Heart left ventricle (tissue), 16 donors: ENCODE data around the gene CELSR1. TPM values are rescaled to one million over a fixed set of nuclear protein-coding genes. Genes with fewer than 3 reads are reported as not detected.

Experiments
- ATAC-seq, 4 donors: fragments of 200-7000 bp; cut with Tn5 transposase; one replicate each; pipeline ENCODE4 v1.9.1; 2020 to 2022; ENCODE audit warnings: moderate library complexity in 4 of 4, mild to moderate bottlenecking in 3 of 4, moderate number of reproducible peaks in 1 of 4
- DNase-seq, 5 donors: peaks; one replicate each; pipeline ENCODE4 v3.0.0-alpha.2; 2020
- H3K27ac ChIP-seq, 12 donors: fragments of 200-600 bp; sonication (generic) in 4 of 12; one replicate each; pipeline versions ENCODE4 v1.5.0 to v1.8.0; 2016 to 2022; ENCODE audit warnings: mild to moderate bottlenecking in 2 of 12
- H3K27me3 ChIP-seq, 9 donors: fragments of 200-600 bp; sonication (generic) in 2 of 9; one replicate each; pipeline versions ENCODE4 v1.5.1 to v1.8.0; 2016 to 2022; ENCODE audit warnings: mild to moderate bottlenecking in 3 of 9
- H3K36me3 ChIP-seq, 9 donors: fragments of 200-600 bp; sonication (generic) in 2 of 9; one replicate each; pipeline versions ENCODE4 v1.5.0 to v1.8.0; 2018 to 2022; ENCODE audit warnings: mild to moderate bottlenecking in 2 of 9
- H3K4me1 ChIP-seq, 12 donors: fragments of 200-600 bp; sonication (generic) in 4 of 12; one replicate each; pipeline versions ENCODE4 v1.5.0 to v1.8.0; 2016 to 2022; ENCODE audit warnings: mild to moderate bottlenecking in 3 of 12
- H3K4me3 ChIP-seq, 12 donors: fragments of 200-600 bp; sonication (generic) in 4 of 12; one replicate each; pipeline versions ENCODE4 v1.5.0 to v1.8.0; 2017 to 2022; ENCODE audit warnings: mild to moderate bottlenecking in 9 of 12, moderate library complexity in 4 of 12
- H3K9me3 ChIP-seq, 12 donors: fragments of 200-600 bp; sonication (generic) in 4 of 12; one replicate each; pipeline versions ENCODE4 v1.5.0 to v1.8.0; 2016 to 2022; ENCODE audit warnings: mild to moderate bottlenecking in 1 of 12
- POLR2A ChIP-seq, 2 donors: fragments of 450-650 bp; IDR thresholded peaks; one replicate each; pipeline ENCODE4 v1.6.1; 2017; ENCODE audit warnings: antibody characterized with exemption in 2 of 2, mild to moderate bottlenecking in 2 of 2, moderate library complexity in 2 of 2
- WGBS, 4 donors: extraction: QIAGEN DNeasy Blood & Tissue Kit in 2 of 4; methylation state at CpG; one replicate each; pipeline versions ENCODE4 v1.1.5 to v1.1.7; 2013 to 2018; 5-methylcytosine and 5-hydroxymethylcytosine counted together
- intact Hi-C, 10 donors: fragments of 100-400 bp; cut with DNase I; formaldehyde crosslinking; loops; one replicate each; pipeline versions ENCODE4 v1.11.1 to v1.14.2; 2022
- polyA plus RNA-seq, 2 donors: library from polyadenylated mRNA; stranded (reverse); fragments of 200-250 nt; gene quantifications; one replicate each; pipeline ENCODE4 v1.2.3, GENCODE V29; 2013
- total RNA-seq, 9 donors: library from RNA; depleted of rRNA in 2 of 9; stranded (reverse); fragments of >200 nt in 2 of 9; fragmentation: NEBNext Ultra II Directional in 3 of 9; extraction: Animal tissue kit (Norgen Biotek cat#: 25700) in 3 of 9; gene quantifications; one replicate each; pipeline versions ENCODE4 v1.1.0 to v1.2.4, GENCODE V29; 2016 to 2023
- TF ChIP-seq, protein P1 (sequence below), 12 donors: fragments of 200-600 bp; sonication (generic) in 4 of 12; IDR thresholded peaks; one replicate each; pipeline versions ENCODE4 v1.5.0 to v1.8.0; 2018 to 2022; ENCODE audit warnings: antibody characterized with exemption in 12 of 12, mild to moderate bottlenecking in 5 of 12
- donor health status: ischemic (EF 13 %, LVEDD 7.1; RV severe dilation, severe dysfunction).
- donor health status: healthy with polysubstance abuse.
- donor health status: DM: no; HTN: yes; CAD: no.
- donor health status: DM: no; HTN: no; CAD: no.
- donor health status: ischemic (EF 25% LVEDD 6.9; RV normal size, moderate dysfunction).
- donor health status: ischemic (EF 25% LVEDD 5.7; RV mildly dilated, moderate dysfunction).
- donor health status: healthy.
- donor health status: DM: yes; HTN: yes; CAD: no.
- donor health status: ischemic (EF 35%, LVEDD 5.7; RV mildly dilated, moderate dysfunction).
- donor health status: nonischemic (EF 11% LVEDD 7.7; RV severe dilation, severe dysfunction).
- donor health status: DM: yes; HTN: yes; CAD: no.
- donor health status: PGD.
- donor health status: ischemic (EF 29% LVEDD 5.4; RV normal size, mild dysfunction).
- donor health status: nonischemic (EF 23%, LVEDD 6.1; RV moderate dilation, normal function).

The CELSR1 gene
- total and polyA plus RNA-seq, 11 donors: 5.9 to 15.8 (median 11.9) TPM

DNA sequence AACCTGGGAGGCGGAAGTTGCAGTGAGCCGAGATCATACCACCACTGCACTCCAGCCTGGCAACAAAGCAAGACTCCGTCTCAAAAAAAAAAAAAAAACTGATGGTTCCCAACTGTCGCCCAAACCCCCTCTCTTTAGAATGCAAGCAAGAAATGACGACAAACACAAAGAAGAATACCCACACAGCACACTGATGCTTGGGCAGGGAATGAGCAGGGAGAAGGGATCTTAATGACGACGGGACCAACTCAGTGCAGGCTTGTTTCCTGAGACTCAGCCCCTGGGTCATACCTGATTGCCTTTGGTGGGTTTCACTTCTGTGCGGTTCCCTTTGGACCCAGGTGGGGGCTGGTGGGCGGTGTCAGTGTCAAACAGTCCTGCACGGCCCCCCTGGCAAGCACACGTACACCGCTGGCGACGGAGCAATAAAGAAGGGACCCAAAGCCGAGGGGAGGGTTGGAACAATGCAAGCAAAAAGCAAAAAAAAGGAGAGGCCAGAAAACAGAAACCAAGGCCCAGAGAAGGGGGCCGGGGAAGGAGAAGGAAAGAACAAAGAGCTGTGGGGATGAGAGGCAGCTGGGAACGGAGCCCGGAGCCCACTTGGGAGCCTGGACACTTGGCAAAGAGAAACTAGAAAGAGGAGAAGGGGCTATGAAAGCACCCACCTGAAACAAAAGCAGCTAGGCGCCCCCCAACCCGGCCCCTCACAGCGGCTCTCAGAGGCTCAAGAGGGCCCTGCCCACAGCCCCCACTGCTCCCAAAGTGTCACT is 99.6 kb downstream of the CELSR1 start:
- no peak overlapping the region for H3K4me3 ChIP-seq
- ATAC-seq (no peak), DNase-seq (no peak)
- TF ChIP-seq, protein P1, sequence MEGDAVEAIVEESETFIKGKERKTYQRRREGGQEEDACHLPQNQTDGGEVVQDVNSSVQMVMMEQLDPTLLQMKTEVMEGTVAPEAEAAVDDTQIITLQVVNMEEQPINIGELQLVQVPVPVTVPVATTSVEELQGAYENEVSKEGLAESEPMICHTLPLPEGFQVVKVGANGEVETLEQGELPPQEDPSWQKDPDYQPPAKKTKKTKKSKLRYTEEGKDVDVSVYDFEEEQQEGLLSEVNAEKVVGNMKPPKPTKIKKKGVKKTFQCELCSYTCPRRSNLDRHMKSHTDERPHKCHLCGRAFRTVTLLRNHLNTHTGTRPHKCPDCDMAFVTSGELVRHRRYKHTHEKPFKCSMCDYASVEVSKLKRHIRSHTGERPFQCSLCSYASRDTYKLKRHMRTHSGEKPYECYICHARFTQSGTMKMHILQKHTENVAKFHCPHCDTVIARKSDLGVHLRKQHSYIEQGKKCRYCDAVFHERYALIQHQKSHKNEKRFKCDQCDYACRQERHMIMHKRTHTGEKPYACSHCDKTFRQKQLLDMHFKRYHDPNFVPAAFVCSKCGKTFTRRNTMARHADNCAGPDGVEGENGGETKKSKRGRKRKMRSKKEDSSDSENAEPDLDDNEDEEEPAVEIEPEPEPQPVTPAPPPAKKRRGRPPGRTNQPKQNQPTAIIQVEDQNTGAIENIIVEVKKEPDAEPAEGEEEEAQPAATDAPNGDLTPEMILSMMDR (IDR thresholded peaks at IDR 0.05): no peak
- TF ChIP-seq POLR2A (IDR thresholded peaks at IDR 0.05): no peak
- H3K4me1 ChIP-seq: no peaks in the 10 kb centered on the region
- no peaks in the 10 kb centered on the region for H3K9me3 ChIP-seq
- H3K27me3 ChIP-seq: no peaks in the 10 kb centered on the region
- WGBS, 4 donors: 71 to 79% (median 76%) methylated on average over 21 of the region's 21 CpGs
- H3K27ac ChIP-seq: no peak overlapping the region
- intact Hi-C loops: no loop called here
- no peaks in the 10 kb centered on the region for H3K36me3 ChIP-seq

DNA sequence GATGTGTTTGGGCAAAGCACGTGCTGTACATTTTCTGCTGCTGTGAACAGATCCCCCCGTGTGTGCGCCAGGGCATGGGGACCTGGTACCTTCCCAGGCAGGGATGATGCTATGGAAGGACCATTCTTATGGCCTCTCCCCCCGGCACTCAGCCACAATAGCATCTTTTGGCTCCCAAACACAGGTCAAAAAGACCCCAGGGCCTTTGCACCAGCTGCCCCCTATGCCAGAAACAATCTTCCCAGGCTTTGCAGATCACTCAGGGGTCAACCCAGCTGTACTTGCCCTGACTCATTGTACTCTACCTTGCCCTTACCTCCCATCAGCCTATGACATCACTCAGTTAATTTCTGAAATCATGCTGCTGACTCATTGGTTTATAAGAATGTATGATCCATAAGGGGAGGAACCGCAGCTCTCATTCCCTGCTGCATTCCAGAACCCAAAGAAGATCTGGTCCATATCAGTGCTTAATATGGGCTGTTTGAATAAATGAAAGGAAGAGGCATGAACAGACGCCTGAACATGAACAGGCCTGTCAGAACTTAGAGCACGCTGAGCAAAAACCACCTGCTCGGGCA is 100.7 kb downstream of the CELSR1 start:
- WGBS, 4 donors: 88 to 93% (median 91%) methylated on average over 8 of the region's 8 CpGs
- ATAC-seq (no peak), DNase-seq (no peak)

DNA sequence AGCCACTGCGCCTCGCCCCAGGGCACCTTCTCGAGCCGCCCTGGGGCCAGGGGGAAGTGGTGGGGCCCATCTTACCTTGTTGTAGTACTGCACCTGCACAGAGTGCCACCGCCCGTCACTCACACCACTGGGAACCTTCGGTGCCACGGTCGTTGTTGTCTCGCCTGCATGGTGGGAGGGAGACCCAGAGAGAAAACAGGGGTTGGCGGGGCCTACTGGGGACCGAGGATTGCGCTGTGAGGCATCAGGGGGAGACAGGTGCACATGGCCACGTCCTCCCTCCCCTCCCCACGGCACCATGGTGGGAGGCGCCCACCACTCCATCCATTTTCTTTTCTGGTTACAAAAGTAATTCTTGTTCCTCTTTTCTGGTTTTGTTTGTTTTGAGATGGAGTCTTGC is 104.1 kb downstream of the CELSR1 start:
- Histone ChIP-seq H3K9me3 (no peaks in the 10 kb centered on the region), H3K27ac (no peak overlapping the region), H3K4me3 (no peak overlapping the region), H3K36me3 (no peaks in the 10 kb centered on the region), H3K27me3 (no peaks in the 10 kb centered on the region), H3K4me1 (peaks cover 0 to 5% (median 0%) of the 10 kb centered on the region in 12 donors)
- intact Hi-C loops: no loop called here
- no peak for DNase-seq
- WGBS, 4 donors: 89 to 96% (median 94%) methylated on average over 9 to 16 of the region's 16 CpGs
- ATAC-seq: no peak
- no peak for TF ChIP-seq POLR2A (IDR thresholded peaks at IDR 0.05)
- TF ChIP-seq, protein P1 (IDR thresholded peaks at IDR 0.05): no peak

More for the DNA sequence above, 100.7 kb downstream of the CELSR1 start:
- no peaks in the 10 kb centered on the region for H3K9me3 ChIP-seq
- intact Hi-C loops: no loop called here
- no peak overlapping the region for H3K4me3 ChIP-seq
- TF ChIP-seq POLR2A (IDR thresholded peaks at IDR 0.05): no peak
- TF ChIP-seq, protein P1 (IDR thresholded peaks at IDR 0.05): no peak
- peaks cover 0 to 5% (median 0%) of the 10 kb centered on the region in 12 donors for H3K4me1 ChIP-seq
- H3K27me3 ChIP-seq: no peaks in the 10 kb centered on the region
- no peak overlapping the region for H3K27ac ChIP-seq
- no peaks in the 10 kb centered on the region for H3K36me3 ChIP-seq
